Cardiac muscle cell (in vitro differentiated cells and primary cell): ENCODE measurements around the gene MYCBPAP. TPM values are rescaled to one million over a fixed set of nuclear protein-coding genes. Genes with fewer than 3 reads are reported as not detected.

Source experiments
- DNase-seq, 2 donors: peaks; one replicate each; pipeline versions ENCODE4 v3.0.0 to v3.0.0-alpha.2; 2010 to 2017; ENCODE audit warnings: low read depth in 1 of 2, low spot score in 1 of 2
- H3K27ac ChIP-seq: fragments of 200-600 bp; sonication (generic); 2 replicates; pipeline ENCODE4 v1.5.1; 2016
- H3K27me3 ChIP-seq: fragments of 200-600 bp; sonication (generic); 2 replicates; pipeline ENCODE4 v1.6.0; 2016; ENCODE audit warnings: control low read depth
- H3K36me3 ChIP-seq: fragments of 200-600 bp; sonication (generic); 2 replicates; pipeline ENCODE4 v1.5.1; 2016; ENCODE audit warnings: control low read depth
- H3K4me1 ChIP-seq: fragments of 200-600 bp; sonication (generic); 2 replicates; pipeline ENCODE4 v1.8.1; 2017; ENCODE audit warnings: low read depth, mild to moderate bottlenecking, mixed run types
- H3K4me3 ChIP-seq: fragments of 200-600 bp; sonication (generic); 2 replicates; pipeline ENCODE4 v1.5.1; 2016; ENCODE audit warnings: mild to moderate bottlenecking
- H3K9me3 ChIP-seq: fragments of 200-600 bp; sonication (generic); 2 replicates; pipeline ENCODE4 v1.5.1; 2017; ENCODE audit warnings: low read depth, mild to moderate bottlenecking, control low read depth
- CTCF ChIP-seq: IDR thresholded peaks from 2 replicates; pipeline ENCODE4 v1.5.1; 2012; ENCODE audit warnings: low read depth, mild to moderate bottlenecking, low read length
- polyA plus RNA-seq: library from polyadenylated mRNA; unstranded; fragments of >200 nt; fragmentation: Nextera tagmentation; extraction: Ambion mirVana; gene quantifications from 2 replicates; pipeline ENCODE4 v1.2.1, GENCODE V29; 2016
- total RNA-seq: library from RNA; depleted of rRNA; stranded (reverse); fragments of >200 nt; gene quantifications from 2 replicates; pipeline ENCODE4 v1.2.3, GENCODE V29; 2016

The MYCBPAP gene
- total and polyA plus RNA-seq, 2 experiments from 2014 or later, result 1.2 to 3.2 TPM

GRCh38 chr17:50462446-50462845, 45.8 kb upstream of the MYCBPAP start:
- no peaks in the 10 kb centered on the region for H3K9me3 ChIP-seq
- peaks cover 2% of the 10 kb centered on the region for H3K27me3 ChIP-seq
- no peaks in the 10 kb centered on the region for H3K4me1 ChIP-seq
- DNase-seq, result no peak
- H3K4me3 ChIP-seq, result no peak overlapping the region
- H3K36me3 ChIP-seq, result peaks cover 15% of the 10 kb centered on the region
- TF ChIP-seq CTCF, result no peak
- no peak overlapping the region for H3K27ac ChIP-seq

- Histone ChIP-seq H3K4me1 (no peaks in the 10 kb centered on the region), H3K4me3 (no peak overlapping the region), H3K27me3 (peaks cover 19% of the 10 kb centered on the region), H3K36me3 (peaks cover 15% of the 10 kb centered on the region), H3K27ac (no peak overlapping the region), H3K9me3 (no peaks in the 10 kb centered on the region)
- no peak for DNase-seq
- no peak for TF ChIP-seq CTCF
Observed at GRCh38 chr17:50464121-50464520, 44.1 kb upstream of the MYCBPAP start.

GRCh38 chr17:50464736-50465135, 43.5 kb upstream of the MYCBPAP start:
- DNase-seq, result no peak
- TF ChIP-seq CTCF, result no peak

GRCh38 chr17:50465171-50465570, 43.1 kb upstream of the MYCBPAP start:
- no peak for TF ChIP-seq CTCF
- H3K27me3 ChIP-seq, result peaks cover 21% of the 10 kb centered on the region
- H3K4me3 ChIP-seq, result no peak overlapping the region
- peaks cover 15% of the 10 kb centered on the region for H3K36me3 ChIP-seq
- no peaks in the 10 kb centered on the region for H3K9me3 ChIP-seq
- DNase-seq, result no peak
- H3K27ac ChIP-seq, result no peak overlapping the region
- no peaks in the 10 kb centered on the region for H3K4me1 ChIP-seq

More at GRCh38 chr17:50464736-50465135, 43.5 kb upstream of the MYCBPAP start:
- Histone ChIP-seq H3K9me3 (no peaks in the 10 kb centered on the region), H3K4me1 (no peaks in the 10 kb centered on the region), H3K4me3 (no peak overlapping the region), H3K36me3 (peaks cover 15% of the 10 kb centered on the region), H3K27ac (no peak overlapping the region), H3K27me3 (peaks cover 21% of the 10 kb centered on the region)

GRCh38 chr17:50465635-50466034, 42.6 kb upstream of the MYCBPAP start:
- H3K36me3 ChIP-seq, result peaks cover 15% of the 10 kb centered on the region
- no peak overlapping the region for H3K27ac ChIP-seq
- no peak overlapping the region for H3K4me3 ChIP-seq
- no peaks in the 10 kb centered on the region for H3K4me1 ChIP-seq
- no peak for DNase-seq
- no peaks in the 10 kb centered on the region for H3K9me3 ChIP-seq
- peaks cover 21% of the 10 kb centered on the region for H3K27me3 ChIP-seq
- TF ChIP-seq CTCF, result no peak
